Endometrial microvascular endothelial cells (primary cell): Measurements from ENCODE around the gene TBRG4. TPM values are rescaled to one million over a fixed set of nuclear protein-coding genes. Genes with fewer than 3 reads are reported as not detected.

Source experiments
- total RNA-seq: library from RNA; depleted of rRNA; stranded (reverse); fragments of >200 nt; gene quantifications from one replicate; pipeline ENCODE4 v1.2.3, GENCODE V29; 2015; ENCODE audit errors: inconsistent ontology term

The TBRG4 gene
- total RNA-seq, 1 donor from 2014 or later: 77.6 TPM

Other genes starting within 250 kb of the TBRG4 start
- gene PURB, start 226.2 kb downstream of the TBRG4 start, total RNA-seq: 18.0 TPM
- not detected for gene MYO1G, start 132.7 kb downstream of the TBRG4 start, total RNA-seq
- gene CCM2, start 111.5 kb downstream of the TBRG4 start, total RNA-seq: 70.8 TPM
- gene NACAD, start 22.7 kb downstream of the TBRG4 start, total RNA-seq: 2.3 TPM
- gene RAMP3, start 46.1 kb upstream of the TBRG4 start, total RNA-seq: not detected